ENCODE data around the gene LGALS7.

The LGALS7 gene

GRCh38 chr19:38740257-38740592, 33.1 kb downstream of the LGALS7 start:
- Histone ChIP-seq H2AFZ (ENCODE audit: low read depth, low read length) (no peak overlapping the region), H3K9ac (ENCODE audit: low read length) (no peak overlapping the region)
- TF ChIP-seq CTCF (IDR thresholded peaks at IDR 0.05; ENCODE audit: low read depth, low read length) (no peak), EZH2phosphoT487 (IDR thresholded peaks at IDR 0.05; ENCODE audit: low read depth) (no peak)

GRCh38 chr19:38739440-38740256, 33.7 kb downstream of the LGALS7 start:
- no peak overlapping the region for H3K27ac ChIP-seq (ENCODE audit: low read length)
- no peak overlapping the region for H3K9ac ChIP-seq (ENCODE audit: low read length)

More at GRCh38 chr19:38740257-38740592, 33.1 kb downstream of the LGALS7 start:
- no peaks in the 10 kb centered on the region for H3K79me2 ChIP-seq (ENCODE audit: low read length)
- no peak overlapping the region for H3K4me3 ChIP-seq (ENCODE audit: low read length)
- no peaks in the 10 kb centered on the region for H3K9me3 ChIP-seq (ENCODE audit: insufficient read depth, low read length)
- no peaks in the 10 kb centered on the region for H3K27me3 ChIP-seq (ENCODE audit: low read depth, low read length)
- H3K27ac ChIP-seq (ENCODE audit: low read length): no peak overlapping the region
- H3K4me2 ChIP-seq (ENCODE audit: low read length): no peak overlapping the region
- H3K4me1 ChIP-seq (ENCODE audit: low read length): peaks cover 6% of the 10 kb centered on the region
- no peaks in the 10 kb centered on the region for H4K20me1 ChIP-seq (ENCODE audit: insufficient read depth, low read length)
- H3K36me3 ChIP-seq (replicated peaks; ENCODE audit: low read depth, low read length): no peaks in the 10 kb centered on the region

GRCh38 chr19:38737921-38738737, 35.2 kb downstream of the LGALS7 start:
- no peaks in the 10 kb centered on the region for H3K36me3 ChIP-seq (replicated peaks; ENCODE audit: low read depth, low read length)
- no peaks in the 10 kb centered on the region for H3K79me2 ChIP-seq (ENCODE audit: low read length)
- no peak for TF ChIP-seq CTCF (IDR thresholded peaks at IDR 0.05; ENCODE audit: low read depth, low read length)
- no peak for TF ChIP-seq EZH2phosphoT487 (IDR thresholded peaks at IDR 0.05; ENCODE audit: low read depth)
- H3K9ac ChIP-seq (ENCODE audit: low read length): no peak overlapping the region
- H3K9me3 ChIP-seq (ENCODE audit: insufficient read depth, low read length): no peaks in the 10 kb centered on the region
- no peak overlapping the region for H2AFZ ChIP-seq (ENCODE audit: low read depth, low read length)
- no peak overlapping the region for H3K27ac ChIP-seq (ENCODE audit: low read length)
- H3K4me3 ChIP-seq (ENCODE audit: low read length): no peak overlapping the region
- peaks cover 19% of the 10 kb centered on the region for H3K4me1 ChIP-seq (ENCODE audit: low read length)
- H3K27me3 ChIP-seq (ENCODE audit: low read depth, low read length): no peaks in the 10 kb centered on the region
- H3K4me2 ChIP-seq (ENCODE audit: low read length): no peak overlapping the region
- no peaks in the 10 kb centered on the region for H4K20me1 ChIP-seq (ENCODE audit: insufficient read depth, low read length)

More at GRCh38 chr19:38739440-38740256, 33.7 kb downstream of the LGALS7 start:
- H2AFZ ChIP-seq (ENCODE audit: low read depth, low read length): no peak overlapping the region
- no peaks in the 10 kb centered on the region for H3K27me3 ChIP-seq (ENCODE audit: low read depth, low read length)
- no peaks in the 10 kb centered on the region for H3K79me2 ChIP-seq (ENCODE audit: low read length)
- H3K4me1 ChIP-seq (ENCODE audit: low read length): peaks cover 11% of the 10 kb centered on the region
- TF ChIP-seq EZH2phosphoT487 (IDR thresholded peaks at IDR 0.05; ENCODE audit: low read depth) (no peak), CTCF (IDR thresholded peaks at IDR 0.05; ENCODE audit: low read depth, low read length) (no peak)
- no peaks in the 10 kb centered on the region for H3K36me3 ChIP-seq (replicated peaks; ENCODE audit: low read depth, low read length)
- no peaks in the 10 kb centered on the region for H4K20me1 ChIP-seq (ENCODE audit: insufficient read depth, low read length)
- no peak overlapping the region for H3K4me2 ChIP-seq (ENCODE audit: low read length)
- H3K4me3 ChIP-seq (ENCODE audit: low read length): no peak overlapping the region
- no peaks in the 10 kb centered on the region for H3K9me3 ChIP-seq (ENCODE audit: insufficient read depth, low read length)

- H4K20me1 ChIP-seq (ENCODE audit: insufficient read depth, low read length): no peaks in the 10 kb centered on the region
- no peak overlapping the region for H3K27ac ChIP-seq (ENCODE audit: low read length)
- H3K4me2 ChIP-seq (ENCODE audit: low read length): no peak overlapping the region
- no peak overlapping the region for H3K9ac ChIP-seq (ENCODE audit: low read length)
- H3K9me3 ChIP-seq (ENCODE audit: insufficient read depth, low read length): no peaks in the 10 kb centered on the region
- TF ChIP-seq EZH2phosphoT487 (IDR thresholded peaks at IDR 0.05; ENCODE audit: low read depth): no peak
- TF ChIP-seq CTCF (IDR thresholded peaks at IDR 0.05; ENCODE audit: low read depth, low read length): no peak
- peaks cover 19% of the 10 kb centered on the region for H3K4me1 ChIP-seq (ENCODE audit: low read length)
- H3K36me3 ChIP-seq (replicated peaks; ENCODE audit: low read depth, low read length): peaks cover 3% of the 10 kb centered on the region
- H2AFZ ChIP-seq (ENCODE audit: low read depth, low read length): no peak overlapping the region
- H3K79me2 ChIP-seq (ENCODE audit: low read length): no peaks in the 10 kb centered on the region
- H3K4me3 ChIP-seq (ENCODE audit: low read length): no peak overlapping the region
- no peaks in the 10 kb centered on the region for H3K27me3 ChIP-seq (ENCODE audit: low read depth, low read length)
Measured at GRCh38 chr19:38737281-38737865, 35.9 kb downstream of the LGALS7 start.

Measured in OCI-LY3 (cell line).